GM06990 (cell line): ENCODE data around the gene LAX1.

Experiments used
- DNase-seq: peaks from one replicate; pipeline ENCODE4 v3.0.0-alpha.2; 2011; ENCODE audit not compliant: insufficient read length; ENCODE audit errors: extremely low read depth
- H3K27me3 ChIP-seq: replicated peaks from 2 replicates; pipeline ENCODE4 v1.6.0; 2011; ENCODE audit warnings: low read length; ENCODE audit not compliant: control insufficient read depth, insufficient read depth
- H3K36me3 ChIP-seq: 2 replicates; pipeline ENCODE4 v1.5.1; 2011; ENCODE audit warnings: low read length; ENCODE audit not compliant: control insufficient read depth, insufficient read depth
- H3K4me3 ChIP-seq: replicated peaks from 2 replicates; pipeline ENCODE4 v1.5.1; 2011; ENCODE audit warnings: low read depth, mild to moderate bottlenecking, control low read depth, low read length
- TF ChIP-seq, protein P1 (sequence below): IDR thresholded peaks from 2 replicates; pipeline ENCODE4 v1.5.1; 2011; ENCODE audit warnings: low read length, control low read depth, mild to moderate bottlenecking, inconsistent platforms; ENCODE audit not compliant: insufficient read depth, poor library complexity, severe bottlenecking

LAX1 gene

DNA sequence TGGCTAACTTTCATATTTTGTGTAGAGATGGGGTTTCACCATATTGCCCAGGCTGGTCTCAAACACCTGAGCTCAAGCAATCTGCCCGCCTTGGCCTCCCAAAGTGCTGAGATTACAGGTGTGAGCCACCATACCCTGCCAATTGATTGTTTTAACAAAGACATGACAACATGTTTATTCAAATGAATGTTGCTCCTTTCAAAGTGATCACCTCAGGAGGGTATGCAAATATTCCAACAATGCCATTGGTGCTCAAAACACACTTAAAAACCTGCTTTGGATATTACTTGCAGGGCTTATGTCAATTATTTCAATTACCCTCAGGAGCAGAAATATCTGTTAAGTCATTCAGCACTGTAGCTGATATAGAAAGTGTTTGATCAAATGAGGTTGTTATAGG is 7.9 kb downstream of the LAX1 start:
- Histone ChIP-seq H3K4me3 (no peak overlapping the region), H3K27me3 (no peaks in the 10 kb centered on the region), H3K36me3 (peaks cover 20% of the 10 kb centered on the region)
- DNase-seq, result no peak
- TF ChIP-seq, protein P1, sequence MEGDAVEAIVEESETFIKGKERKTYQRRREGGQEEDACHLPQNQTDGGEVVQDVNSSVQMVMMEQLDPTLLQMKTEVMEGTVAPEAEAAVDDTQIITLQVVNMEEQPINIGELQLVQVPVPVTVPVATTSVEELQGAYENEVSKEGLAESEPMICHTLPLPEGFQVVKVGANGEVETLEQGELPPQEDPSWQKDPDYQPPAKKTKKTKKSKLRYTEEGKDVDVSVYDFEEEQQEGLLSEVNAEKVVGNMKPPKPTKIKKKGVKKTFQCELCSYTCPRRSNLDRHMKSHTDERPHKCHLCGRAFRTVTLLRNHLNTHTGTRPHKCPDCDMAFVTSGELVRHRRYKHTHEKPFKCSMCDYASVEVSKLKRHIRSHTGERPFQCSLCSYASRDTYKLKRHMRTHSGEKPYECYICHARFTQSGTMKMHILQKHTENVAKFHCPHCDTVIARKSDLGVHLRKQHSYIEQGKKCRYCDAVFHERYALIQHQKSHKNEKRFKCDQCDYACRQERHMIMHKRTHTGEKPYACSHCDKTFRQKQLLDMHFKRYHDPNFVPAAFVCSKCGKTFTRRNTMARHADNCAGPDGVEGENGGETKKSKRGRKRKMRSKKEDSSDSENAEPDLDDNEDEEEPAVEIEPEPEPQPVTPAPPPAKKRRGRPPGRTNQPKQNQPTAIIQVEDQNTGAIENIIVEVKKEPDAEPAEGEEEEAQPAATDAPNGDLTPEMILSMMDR, result no peak

DNA sequence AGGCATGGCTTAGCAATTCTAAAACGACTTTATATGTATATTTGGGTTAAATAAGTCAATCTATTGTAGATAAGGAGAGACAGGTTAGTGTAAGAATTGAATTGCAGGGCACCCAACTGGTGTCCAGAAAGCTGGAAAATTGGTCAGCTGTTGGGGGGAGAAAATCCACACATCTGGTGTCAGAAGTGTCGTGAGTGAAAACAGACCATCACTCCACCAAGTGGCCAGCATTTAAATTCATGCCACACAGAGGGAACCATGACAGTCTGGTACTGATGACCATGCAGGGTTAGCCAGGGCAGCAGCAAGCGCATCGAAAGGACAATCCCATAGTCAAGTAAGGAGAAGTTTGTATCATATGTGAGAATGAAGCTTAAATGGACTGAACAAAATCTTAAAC is 11.7 kb downstream of the LAX1 start:
- Histone ChIP-seq H3K36me3 (peaks cover 12% of the 10 kb centered on the region), H3K4me3 (no peak overlapping the region), H3K27me3 (no peaks in the 10 kb centered on the region)
- TF ChIP-seq, protein P1, result peak; percentile 11
- no peak for DNase-seq

DNA sequence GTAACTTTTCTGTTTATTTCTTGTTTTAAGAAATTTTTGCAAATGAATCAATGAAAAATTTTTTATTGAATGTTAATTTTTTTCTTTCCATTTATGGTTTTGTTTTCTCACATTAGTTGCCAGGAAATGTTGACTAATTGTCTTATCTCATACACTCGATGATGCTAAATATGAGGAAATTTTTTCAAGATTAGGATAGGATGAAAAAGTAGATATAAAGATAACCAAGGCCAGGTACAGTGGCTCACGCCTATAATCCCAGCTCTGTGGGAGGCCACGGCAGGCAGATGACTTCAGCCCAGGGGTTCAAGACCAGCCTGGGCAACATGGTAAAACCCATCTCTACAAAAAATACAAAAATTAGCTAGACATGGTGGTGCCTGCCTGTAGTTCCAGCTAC is 12.6 kb downstream of the LAX1 start:
- Histone ChIP-seq H3K36me3 (peaks cover 6% of the 10 kb centered on the region), H3K27me3 (no peaks in the 10 kb centered on the region), H3K4me3 (no peak overlapping the region)
- no peak for DNase-seq
- TF ChIP-seq, protein P1, result no peak

DNA sequence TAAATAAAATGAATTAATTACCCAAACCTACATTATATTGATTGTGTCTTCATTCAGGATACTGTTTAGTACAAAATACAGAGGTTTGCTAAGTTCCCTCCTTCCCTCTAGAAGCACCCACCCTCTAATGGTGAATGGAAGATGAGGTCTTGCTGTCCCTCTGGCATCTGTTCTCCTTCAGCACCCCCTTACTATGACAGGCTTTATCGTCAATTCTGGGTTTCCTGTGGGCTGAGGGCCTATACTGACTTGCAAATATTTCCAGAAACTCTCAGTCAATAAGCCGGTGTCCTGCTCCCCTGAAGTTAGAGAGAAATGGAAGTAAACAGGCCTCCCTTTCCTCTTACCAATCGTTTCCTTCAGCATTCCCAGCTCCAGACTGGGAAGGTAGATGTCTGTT is 13.2 kb downstream of the LAX1 start:
- TF ChIP-seq, protein P1, result no peak
- DNase-seq, result no peak
- Histone ChIP-seq H3K4me3 (no peak overlapping the region), H3K36me3 (peaks cover 6% of the 10 kb centered on the region), H3K27me3 (no peaks in the 10 kb centered on the region)

DNA sequence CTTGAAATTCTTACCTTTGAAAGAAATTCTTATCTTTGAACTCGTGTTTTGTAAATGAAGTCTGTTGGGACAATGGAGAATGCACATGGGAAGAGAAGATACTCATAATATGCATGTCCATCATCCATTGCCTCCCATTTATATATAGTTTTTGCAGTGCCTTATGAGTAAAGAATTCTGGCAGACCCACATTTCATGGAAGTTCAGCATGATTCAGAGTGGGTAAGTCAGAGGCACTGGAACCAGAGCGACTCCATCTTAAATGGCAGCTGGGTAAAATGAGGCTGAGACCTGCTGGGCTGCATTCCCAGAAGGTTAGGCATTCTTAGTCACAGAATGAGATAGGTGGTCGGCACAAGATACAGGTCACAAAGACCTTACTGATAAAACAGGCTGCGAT is 13.8 kb downstream of the LAX1 start:
- Histone ChIP-seq H3K4me3 (no peak overlapping the region), H3K36me3 (peaks cover 3% of the 10 kb centered on the region), H3K27me3 (no peaks in the 10 kb centered on the region)
- DNase-seq, result no peak
- TF ChIP-seq, protein P1, result no peak

DNA sequence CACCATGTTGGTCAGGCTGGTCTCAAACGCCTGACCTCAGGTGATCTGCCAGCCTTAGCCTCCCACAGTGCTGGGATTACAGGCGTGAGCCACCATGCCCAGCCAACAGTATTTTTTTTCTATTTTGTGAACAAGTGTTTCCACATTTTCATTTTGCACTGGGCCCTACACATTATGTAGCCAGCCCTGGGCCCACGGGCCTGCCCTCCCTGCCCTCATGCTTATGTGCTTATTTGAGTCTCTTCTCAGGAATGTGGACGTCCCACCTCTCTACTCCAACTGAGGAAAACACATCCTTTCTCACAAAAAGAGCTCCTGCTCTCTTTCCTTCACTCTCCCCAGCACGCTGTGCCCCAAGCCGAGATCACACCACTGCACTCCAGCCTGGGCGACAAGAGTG is 17.0 kb downstream of the LAX1 start:
- TF ChIP-seq, protein P1, result no peak
- DNase-seq, result no peak
- Histone ChIP-seq H3K4me3 (no peak overlapping the region), H3K36me3 (no peaks in the 10 kb centered on the region), H3K27me3 (no peaks in the 10 kb centered on the region)
